K562 (cell line): ENCODE measurements around the gene VASH2. TPM values are rescaled to one million over a fixed set of nuclear protein-coding genes. Genes with fewer than 3 reads are reported as not detected.
A peak's percentile ranks its signal among the peaks of the same experiment; 100 is the strongest.

Experiments
- NFE2L1 ChIP-seq: fragments of 450-650 bp; IDR thresholded peaks from 2 replicates; pipeline ENCODE4 v1.6.1; 2016; ENCODE audit warnings: missing genetic modification characterization, low read depth, mild to moderate bottlenecking, missing compliant biosample characterization, moderate library complexity, borderline replicate concordance
- PHTF2 ChIP-seq: fragments of 250-450 bp; sonication (Bioruptor Pico); IDR thresholded peaks from 2 replicates; pipeline ENCODE4 v1.5.0; 2021; ENCODE audit warnings: mild to moderate bottlenecking
- PML ChIP-seq: IDR thresholded peaks from 2 replicates; pipeline ENCODE4 v1.6.1; 2012; ENCODE audit warnings: low read length, inconsistent platforms
- RAD51 ChIP-seq: fragments of 450-650 bp; IDR thresholded peaks from 2 replicates; pipeline ENCODE4 v1.7.1; 2016; ENCODE audit warnings: low read depth, mild to moderate bottlenecking, borderline replicate concordance
- SMAD1 ChIP-seq: fragments of 150-350 bp; IDR thresholded peaks from 2 replicates; pipeline ENCODE4 v1.6.1; 2014; ENCODE audit warnings: low read length, low read depth; ENCODE audit not compliant: partially characterized antibody
- SOX6 ChIP-seq: fragments of 450-650 bp; IDR thresholded peaks from 2 replicates; pipeline ENCODE4 v1.6.1; 2014; ENCODE audit warnings: mild to moderate bottlenecking
- SREBF1 ChIP-seq: fragments of 150-350 bp; IDR thresholded peaks from 2 replicates; pipeline ENCODE4 v1.6.1; 2014; ENCODE audit warnings: antibody characterized with exemption, low read depth, low read length, borderline replicate concordance
- YBX1 ChIP-seq: fragments of 450-650 bp; IDR thresholded peaks from 2 replicates; pipeline ENCODE4 v1.7.1; 2016; ENCODE audit warnings: mild to moderate bottlenecking
- ZFX ChIP-seq: sonication (generic); formaldehyde crosslinking; IDR thresholded peaks from 2 replicates; pipeline ENCODE4 v1.8.0; 2022; ENCODE audit warnings: mild to moderate bottlenecking, missing genetic modification reagents, moderate library complexity
- ZNF133 ChIP-seq: fragments of 250-450 bp; sonication (Bioruptor Pico); IDR thresholded peaks from 2 replicates; pipeline ENCODE4 v1.4.0; 2020; ENCODE audit warnings: mild to moderate bottlenecking
- ZNF143 ChIP-seq: sonication (generic); formaldehyde crosslinking; IDR thresholded peaks from 2 replicates; pipeline ENCODE4 v1.9.0; 2022; ENCODE audit warnings: mild to moderate bottlenecking, missing genetic modification reagents
- ZNF551 ChIP-seq: fragments of 250-450 bp; sonication (Bioruptor Pico); IDR thresholded peaks from 2 replicates; pipeline ENCODE4 v1.5.0; 2021; ENCODE audit warnings: mild to moderate bottlenecking, moderate library complexity
- ZNF717 ChIP-seq: fragments of 250-450 bp; sonication (Bioruptor Pico); IDR thresholded peaks from 2 replicates; pipeline ENCODE4 v1.5.0; 2021
- polyA plus RNA-seq, 8 experiments: library from polyadenylated mRNA; depleted of rRNA in 4 of 8; stranded (reverse) in 5 of 8; unstranded in 3 of 8; fragments of >200 nt; fragmentation: Nextera tagmentation in 2 of 8; fragmentation: Illumina TruSeq in 1 of 8; extraction: Ambion mirVana in 2 of 8; extraction: Trizol in 1 of 8; gene quantifications; 2 replicates each; pipeline versions ENCODE4 v1.2.1 to v1.2.3, GENCODE V29; 2011 to 2014; ENCODE audit warnings: inconsistent platforms in 1 of 8, missing spikeins in 1 of 8
- total RNA-seq, 7 experiments: library from RNA; depleted of rRNA in 6 of 7; stranded (reverse); fragments of >200 nt in 6 of 7; fragmentation: Illumina TruSeq in 2 of 7; extraction: Trizol in 2 of 7; gene quantifications; 2 replicates each; pipeline versions ENCODE4 v1.2.1 to v1.2.3, GENCODE V29; 2011 to 2021; ENCODE audit warnings: low replicate concordance in 1 of 7
- TF ChIP-seq, protein P1 (sequence below): fragments of 200-800 bp; sonication (Bioruptor generic); IDR thresholded peaks from 2 replicates; pipeline ENCODE4 v1.6.1; 2016; ENCODE audit warnings: missing genetic modification characterization, missing compliant biosample characterization
- TF ChIP-seq, protein P2 (sequence below): fragments of 250-450 bp; sonication (Bioruptor Pico); IDR thresholded peaks from 2 replicates; pipeline ENCODE4 v1.5.0; 2020; ENCODE audit warnings: mild to moderate bottlenecking, borderline replicate concordance
- TF ChIP-seq, protein P3 (sequence below), 2 experiments: fragments of 450-650 bp in 1 of 2; sonication (generic) in 1 of 2; formaldehyde crosslinking; conservative IDR thresholded peaks; 2 replicates each; pipeline versions ENCODE4 v1.4.0 to v1.8.1; 2020 to 2022; ENCODE audit warnings: mild to moderate bottlenecking in 1 of 2, missing genetic modification reagents in 1 of 2
- TF ChIP-seq, protein P4 (sequence below): fragments of 450-650 bp; formaldehyde crosslinking; IDR thresholded peaks from 2 replicates; pipeline ENCODE4 v1.4.0; 2022; ENCODE audit warnings: mild to moderate bottlenecking, moderate library complexity

Gene VASH2
- total and polyA plus RNA-seq, 9 of the 15 experiments (the other 6 are each of a cell fraction or from before 2014, with no cell fraction given): 0.04 to 0.40 (median 0.10) TPM; not detected in 1

DNA sequence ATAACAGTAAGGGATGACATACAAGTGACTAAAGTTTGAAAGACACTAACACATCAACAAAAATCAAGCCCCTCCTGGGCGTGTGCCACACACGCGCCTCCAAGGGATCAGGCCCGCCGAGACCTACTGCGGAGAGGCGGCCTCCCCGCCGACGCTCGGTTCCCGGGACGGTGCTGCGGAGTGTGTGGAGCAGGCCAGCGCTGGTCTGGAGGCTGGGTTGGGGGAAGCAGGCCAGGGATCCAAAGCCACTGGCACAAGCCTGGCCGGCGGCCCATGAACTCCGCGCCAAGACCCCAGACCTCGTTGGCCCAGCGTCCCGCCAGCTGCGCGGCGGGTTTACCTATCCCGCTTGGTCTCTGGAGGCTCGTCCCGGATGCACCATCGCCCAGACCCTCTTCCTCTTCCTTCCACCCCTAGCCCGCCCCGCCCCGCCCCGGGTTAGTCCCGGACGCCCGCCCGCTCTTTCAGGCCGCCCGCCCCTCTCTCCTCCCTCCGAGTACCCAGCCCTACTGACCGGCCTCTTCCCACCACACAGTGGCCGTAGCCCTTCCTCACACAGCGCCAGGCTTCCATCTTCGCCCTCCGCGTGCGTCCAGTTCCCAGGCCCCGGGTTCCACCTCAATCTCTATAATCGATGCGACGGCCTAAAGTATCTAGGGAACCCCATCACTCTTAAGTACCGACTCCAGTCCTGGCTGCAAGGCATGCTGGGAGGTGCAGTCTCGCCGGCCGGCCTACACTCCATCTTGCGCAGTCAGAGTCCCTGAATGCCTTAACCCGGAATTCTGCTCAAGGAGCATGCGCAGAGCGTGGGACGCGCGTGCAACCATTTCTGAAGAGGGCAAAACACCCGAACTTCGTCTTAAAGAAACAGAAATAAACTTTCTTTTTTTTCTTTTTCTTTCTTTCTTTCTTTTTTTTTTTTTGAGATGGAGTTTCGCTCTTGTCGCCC, 65.0 kb downstream of the VASH2 start, which contains the start of gene ANGEL2 (continued):
- TF ChIP-seq, protein P1, sequence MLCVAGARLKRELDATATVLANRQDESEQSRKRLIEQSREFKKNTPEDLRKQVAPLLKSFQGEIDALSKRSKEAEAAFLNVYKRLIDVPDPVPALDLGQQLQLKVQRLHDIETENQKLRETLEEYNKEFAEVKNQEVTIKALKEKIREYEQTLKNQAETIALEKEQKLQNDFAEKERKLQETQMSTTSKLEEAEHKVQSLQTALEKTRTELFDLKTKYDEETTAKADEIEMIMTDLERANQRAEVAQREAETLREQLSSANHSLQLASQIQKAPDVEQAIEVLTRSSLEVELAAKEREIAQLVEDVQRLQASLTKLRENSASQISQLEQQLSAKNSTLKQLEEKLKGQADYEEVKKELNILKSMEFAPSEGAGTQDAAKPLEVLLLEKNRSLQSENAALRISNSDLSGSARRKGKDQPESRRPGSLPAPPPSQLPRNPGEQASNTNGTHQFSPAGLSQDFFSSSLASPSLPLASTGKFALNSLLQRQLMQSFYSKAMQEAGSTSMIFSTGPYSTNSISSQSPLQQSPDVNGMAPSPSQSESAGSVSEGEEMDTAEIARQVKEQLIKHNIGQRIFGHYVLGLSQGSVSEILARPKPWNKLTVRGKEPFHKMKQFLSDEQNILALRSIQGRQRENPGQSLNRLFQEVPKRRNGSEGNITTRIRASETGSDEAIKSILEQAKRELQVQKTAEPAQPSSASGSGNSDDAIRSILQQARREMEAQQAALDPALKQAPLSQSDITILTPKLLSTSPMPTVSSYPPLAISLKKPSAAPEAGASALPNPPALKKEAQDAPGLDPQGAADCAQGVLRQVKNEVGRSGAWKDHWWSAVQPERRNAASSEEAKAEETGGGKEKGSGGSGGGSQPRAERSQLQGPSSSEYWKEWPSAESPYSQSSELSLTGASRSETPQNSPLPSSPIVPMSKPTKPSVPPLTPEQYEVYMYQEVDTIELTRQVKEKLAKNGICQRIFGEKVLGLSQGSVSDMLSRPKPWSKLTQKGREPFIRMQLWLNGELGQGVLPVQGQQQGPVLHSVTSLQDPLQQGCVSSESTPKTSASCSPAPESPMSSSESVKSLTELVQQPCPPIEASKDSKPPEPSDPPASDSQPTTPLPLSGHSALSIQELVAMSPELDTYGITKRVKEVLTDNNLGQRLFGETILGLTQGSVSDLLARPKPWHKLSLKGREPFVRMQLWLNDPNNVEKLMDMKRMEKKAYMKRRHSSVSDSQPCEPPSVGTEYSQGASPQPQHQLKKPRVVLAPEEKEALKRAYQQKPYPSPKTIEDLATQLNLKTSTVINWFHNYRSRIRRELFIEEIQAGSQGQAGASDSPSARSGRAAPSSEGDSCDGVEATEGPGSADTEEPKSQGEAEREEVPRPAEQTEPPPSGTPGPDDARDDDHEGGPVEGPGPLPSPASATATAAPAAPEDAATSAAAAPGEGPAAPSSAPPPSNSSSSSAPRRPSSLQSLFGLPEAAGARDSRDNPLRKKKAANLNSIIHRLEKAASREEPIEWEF (CRISPR knock-in tag): no peak
- TF ChIP-seq, protein P2, sequence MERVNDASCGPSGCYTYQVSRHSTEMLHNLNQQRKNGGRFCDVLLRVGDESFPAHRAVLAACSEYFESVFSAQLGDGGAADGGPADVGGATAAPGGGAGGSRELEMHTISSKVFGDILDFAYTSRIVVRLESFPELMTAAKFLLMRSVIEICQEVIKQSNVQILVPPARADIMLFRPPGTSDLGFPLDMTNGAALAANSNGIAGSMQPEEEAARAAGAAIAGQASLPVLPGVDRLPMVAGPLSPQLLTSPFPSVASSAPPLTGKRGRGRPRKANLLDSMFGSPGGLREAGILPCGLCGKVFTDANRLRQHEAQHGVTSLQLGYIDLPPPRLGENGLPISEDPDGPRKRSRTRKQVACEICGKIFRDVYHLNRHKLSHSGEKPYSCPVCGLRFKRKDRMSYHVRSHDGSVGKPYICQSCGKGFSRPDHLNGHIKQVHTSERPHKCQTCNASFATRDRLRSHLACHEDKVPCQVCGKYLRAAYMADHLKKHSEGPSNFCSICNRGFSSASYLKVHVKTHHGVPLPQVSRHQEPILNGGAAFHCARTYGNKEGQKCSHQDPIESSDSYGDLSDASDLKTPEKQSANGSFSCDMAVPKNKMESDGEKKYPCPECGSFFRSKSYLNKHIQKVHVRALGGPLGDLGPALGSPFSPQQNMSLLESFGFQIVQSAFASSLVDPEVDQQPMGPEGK (CRISPR knock-in tag): no peak
- TF ChIP-seq RAD51 (no peak), SOX6 (no peak), ZNF551 (CRISPR knock-in tag) (no peak), SREBF1 (no peak), ZNF717 (CRISPR knock-in tag) (no peak), SMAD1 (no peak), PHTF2 (CRISPR knock-in tag) (no peak), PML (peak; percentile 47; the same call in 1 of the 2 replicates), NFE2L1 (no peak), YBX1 (no peak), ZNF133 (CRISPR knock-in tag) (no peak), ZNF143 (CRISPR knock-in tag) (peak; percentile 86), ZFX (peak; percentile 97)
- TF ChIP-seq, protein P3, sequence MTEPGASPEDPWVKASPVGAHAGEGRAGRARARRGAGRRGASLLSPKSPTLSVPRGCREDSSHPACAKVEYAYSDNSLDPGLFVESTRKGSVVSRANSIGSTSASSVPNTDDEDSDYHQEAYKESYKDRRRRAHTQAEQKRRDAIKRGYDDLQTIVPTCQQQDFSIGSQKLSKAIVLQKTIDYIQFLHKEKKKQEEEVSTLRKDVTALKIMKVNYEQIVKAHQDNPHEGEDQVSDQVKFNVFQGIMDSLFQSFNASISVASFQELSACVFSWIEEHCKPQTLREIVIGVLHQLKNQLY (CRISPR knock-in tag; conservative IDR thresholded peaks at IDR 0.05): no peak
- TF ChIP-seq, protein P4, sequence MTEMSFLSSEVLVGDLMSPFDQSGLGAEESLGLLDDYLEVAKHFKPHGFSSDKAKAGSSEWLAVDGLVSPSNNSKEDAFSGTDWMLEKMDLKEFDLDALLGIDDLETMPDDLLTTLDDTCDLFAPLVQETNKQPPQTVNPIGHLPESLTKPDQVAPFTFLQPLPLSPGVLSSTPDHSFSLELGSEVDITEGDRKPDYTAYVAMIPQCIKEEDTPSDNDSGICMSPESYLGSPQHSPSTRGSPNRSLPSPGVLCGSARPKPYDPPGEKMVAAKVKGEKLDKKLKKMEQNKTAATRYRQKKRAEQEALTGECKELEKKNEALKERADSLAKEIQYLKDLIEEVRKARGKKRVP (CRISPR knock-in tag): no peak
